Measurements from ENCODE around the gene TBC1D4. TPM values are rescaled to one million over a fixed set of nuclear protein-coding genes. Genes with fewer than 3 reads are reported as not detected.
"Not testable (repeated sequence)": the region's sequence is repeated elsewhere in the genome, so short reads cannot be mapped to it uniquely, and the experiment has no call there.

The TBC1D4 gene
- polyA plus RNA-seq, 3 donors = 5.2 to 13.9 (median 11.8) TPM

- H3K27ac ChIP-seq (ENCODE audit: low read depth, low read length) = no peak overlapping the region
- WGBS, 3 donors = 100% methylated on average over 1 of the region's 1 CpG
Observed at GRCh38 chr13:75465236-75465635, 16.7 kb downstream of the TBC1D4 start.

- H3K27ac ChIP-seq (ENCODE audit: low read depth, low read length) = no peak overlapping the region
Observed at GRCh38 chr13:75461314-75461713, 20.7 kb downstream of the TBC1D4 start.

- WGBS, 3 donors = 73 to 86% (median 78%) methylated on average over 5 of the region's 5 CpGs
- H3K27ac ChIP-seq (ENCODE audit: low read depth, low read length) = no peak overlapping the region
Observed at GRCh38 chr13:75460644-75461043, 21.3 kb downstream of the TBC1D4 start.

- 27 to 79% (median 76%) methylated on average over 6 of the region's 6 CpGs for WGBS, 3 donors
- no peak overlapping the region for H3K27ac ChIP-seq (ENCODE audit: low read depth, low read length)
Observed at GRCh38 chr13:75458696-75459422, 23.1 kb downstream of the TBC1D4 start.

- H3K27ac ChIP-seq (ENCODE audit: low read depth, low read length) = no peak overlapping the region
Observed at GRCh38 chr13:75455962-75456361, 26.0 kb downstream of the TBC1D4 start.

GRCh38 chr13:75454497-75454896, 27.5 kb downstream of the TBC1D4 start:
- WGBS, 3 donors = 73 to 85% (median 82%) methylated on average over 1 of the region's 1 CpG

GRCh38 chr13:75452564-75452963, 29.4 kb downstream of the TBC1D4 start:
- 48 to 75% (median 64%) methylated on average over 8 of the region's 8 CpGs for WGBS, 3 donors
- no peak overlapping the region for H3K27ac ChIP-seq (ENCODE audit: low read depth, low read length)

More at GRCh38 chr13:75454497-75454896, 27.5 kb downstream of the TBC1D4 start:
- no peak overlapping the region for H3K27ac ChIP-seq (ENCODE audit: low read depth, low read length)

GRCh38 chr13:75447493-75447892, 34.5 kb downstream of the TBC1D4 start:
- no peak overlapping the region for H3K27ac ChIP-seq (ENCODE audit: low read depth, low read length)
- 86 to 96% (median 96%) methylated on average over 4 of the region's 4 CpGs for WGBS, 3 donors

- no peak overlapping the region for H3K27ac ChIP-seq (ENCODE audit: low read depth, low read length)
- 72 to 90% (median 88%) methylated on average over 3 of the region's 3 CpGs for WGBS, 3 donors
Observed at GRCh38 chr13:75446874-75447273, 35.1 kb downstream of the TBC1D4 start.

- no peak overlapping the region for H3K27ac ChIP-seq (ENCODE audit: low read depth, low read length)
- WGBS, 3 donors = 54 to 60% (median 54%) methylated on average over 7 of the region's 7 CpGs
Observed at GRCh38 chr13:75445717-75446499, 36.1 kb downstream of the TBC1D4 start.

- H3K27ac ChIP-seq (ENCODE audit: low read depth, low read length) = no peak overlapping the region
- WGBS, 3 donors = 92 to 99% (median 97%) methylated on average over 6 of the region's 6 CpGs
Observed at GRCh38 chr13:75444016-75444415, 38.0 kb downstream of the TBC1D4 start.

- WGBS, 3 donors = 33 to 88% (median 87%) methylated on average over 8 of the region's 8 CpGs
- H3K27ac ChIP-seq (ENCODE audit: low read depth, low read length) = no peak overlapping the region
Observed at GRCh38 chr13:75443356-75443958, 38.5 kb downstream of the TBC1D4 start.

- H3K27ac ChIP-seq (ENCODE audit: low read depth, low read length) = no peak overlapping the region
- WGBS, 3 donors = 68 to 83% (median 77%) methylated on average over 6 of the region's 6 CpGs
Observed at GRCh38 chr13:75442736-75443234, 39.2 kb downstream of the TBC1D4 start.

- WGBS, 3 donors = 44 to 87% (median 74%) methylated on average over 2 of the region's 2 CpGs
- no peak overlapping the region for H3K27ac ChIP-seq (ENCODE audit: low read depth, low read length)
Observed at GRCh38 chr13:75440100-75440499, 41.9 kb downstream of the TBC1D4 start.

- 35 to 58% (median 51%) methylated on average over 4 of the region's 4 CpGs for WGBS, 3 donors
- H3K27ac ChIP-seq (ENCODE audit: low read depth, low read length) = no peak overlapping the region
Observed at GRCh38 chr13:75437582-75438318, 44.2 kb downstream of the TBC1D4 start.

GRCh38 chr13:75434126-75434525, 47.8 kb downstream of the TBC1D4 start:
- 79 to 92% (median 89%) methylated on average over 2 of the region's 2 CpGs for WGBS, 3 donors
- not testable (repeated sequence) for H3K27ac ChIP-seq (ENCODE audit: low read depth, low read length)

GRCh38 chr13:75432811-75433244, 49.1 kb downstream of the TBC1D4 start:
- H3K27ac ChIP-seq (ENCODE audit: low read depth, low read length) = no peak overlapping the region
- WGBS, 3 donors = 38 to 87% (median 83%) methylated on average over 5 of the region's 5 CpGs

GRCh38 chr13:75432045-75432444, 49.9 kb downstream of the TBC1D4 start:
- H3K27ac ChIP-seq (ENCODE audit: low read depth, low read length) = no peak overlapping the region
- WGBS, 3 donors = 58 to 76% (median 63%) methylated on average over 2 of the region's 2 CpGs
